ENCODE results near the gene CPNE5. TPM values are rescaled to one million over a fixed set of nuclear protein-coding genes. Genes with fewer than 3 reads are reported as not detected.

CPNE5 gene
- total RNA-seq, 2 experiments from 2014 or later: 0.69 to 1.2 TPM

Other genes with a start within 250 kb of the CPNE5 start
- gene SRSF3, start 245.1 kb downstream of the CPNE5 start, total RNA-seq: 100 to 1,000 TPM; 402 to 404 TPM
- gene CDKN1A, start 160.7 kb downstream of the CPNE5 start, total RNA-seq: 10 to 100 TPM; 42.3 to 47.4 TPM
- gene RAB44, start 141.6 kb downstream of the CPNE5 start, total RNA-seq: under 1 TPM in 1 of 2 experiments, not detected in 1; 0.07 TPM
- gene PPIL1, start 35.4 kb upstream of the CPNE5 start, total RNA-seq: 10 to 100 TPM; 34.5 to 35.6 TPM
- 10 to 100 TPM; 24.7 to 29.8 TPM for gene C6orf89, start 46.5 kb upstream of the CPNE5 start, total RNA-seq
- not detected for gene PI16, start 115.3 kb upstream of the CPNE5 start, total RNA-seq
- gene MTCH1, start 146.8 kb upstream of the CPNE5 start, total RNA-seq: 100 to 1,000 TPM in 1 of 2 experiments, 10 to 100 TPM in 1; 96.5 to 100 TPM
- gene FGD2, start 166.2 kb upstream of the CPNE5 start, total RNA-seq: 1 to 10 TPM; 1.4 to 1.6 TPM